ENCODE results near the gene ZNF157.

GRCh38 chrX:47422444-47422843, 52.1 kb downstream of the ZNF157 start:
- TF ChIP-seq, protein P1, sequence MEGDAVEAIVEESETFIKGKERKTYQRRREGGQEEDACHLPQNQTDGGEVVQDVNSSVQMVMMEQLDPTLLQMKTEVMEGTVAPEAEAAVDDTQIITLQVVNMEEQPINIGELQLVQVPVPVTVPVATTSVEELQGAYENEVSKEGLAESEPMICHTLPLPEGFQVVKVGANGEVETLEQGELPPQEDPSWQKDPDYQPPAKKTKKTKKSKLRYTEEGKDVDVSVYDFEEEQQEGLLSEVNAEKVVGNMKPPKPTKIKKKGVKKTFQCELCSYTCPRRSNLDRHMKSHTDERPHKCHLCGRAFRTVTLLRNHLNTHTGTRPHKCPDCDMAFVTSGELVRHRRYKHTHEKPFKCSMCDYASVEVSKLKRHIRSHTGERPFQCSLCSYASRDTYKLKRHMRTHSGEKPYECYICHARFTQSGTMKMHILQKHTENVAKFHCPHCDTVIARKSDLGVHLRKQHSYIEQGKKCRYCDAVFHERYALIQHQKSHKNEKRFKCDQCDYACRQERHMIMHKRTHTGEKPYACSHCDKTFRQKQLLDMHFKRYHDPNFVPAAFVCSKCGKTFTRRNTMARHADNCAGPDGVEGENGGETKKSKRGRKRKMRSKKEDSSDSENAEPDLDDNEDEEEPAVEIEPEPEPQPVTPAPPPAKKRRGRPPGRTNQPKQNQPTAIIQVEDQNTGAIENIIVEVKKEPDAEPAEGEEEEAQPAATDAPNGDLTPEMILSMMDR (IDR thresholded peaks at IDR 0.05), result no peak
- TF ChIP-seq POLR2A (IDR thresholded peaks at IDR 0.05), result no peak
